Astrocyte (in vitro differentiated cells and primary cell): ENCODE data around the gene BMP6.

Source experiments
- CTCF ChIP-seq: IDR thresholded peaks from 2 replicates; pipeline ENCODE4 v1.5.1; 2011; ENCODE audit warnings: low read depth, mild to moderate bottlenecking, inconsistent platforms, low read length, moderate library complexity; ENCODE audit not compliant: insufficient read depth
- EZH2 ChIP-seq: IDR thresholded peaks from 2 replicates; pipeline ENCODE4 v1.6.1; 2012; ENCODE audit warnings: mild to moderate bottlenecking, low read length, inconsistent platforms; ENCODE audit not compliant: insufficient read depth

- TF ChIP-seq CTCF: no peak
- TF ChIP-seq EZH2: no peak
Measured at GRCh38 chr6:7851780-7852179, 125.9 kb downstream of the BMP6 start.
